ENCODE results near the gene LAMA2. TPM values are rescaled to one million over a fixed set of nuclear protein-coding genes. Genes with fewer than 3 reads are reported as not detected.

Gene LAMA2
- total RNA-seq, 1 donor from 2014 or later = 0.47 TPM

GRCh38 chr6:129353067-129353466 is 470.1 kb downstream of the LAMA2 start:
- DNase-seq (ENCODE audit: low read depth, low spot score) = no peak
- H3K36me3 Mint-ChIP-seq (ENCODE audit: low read depth) = no peaks in the 10 kb centered on the region
- no peak overlapping the region for H3K4me3 Mint-ChIP-seq
- no peaks in the 10 kb centered on the region for H3K27me3 Mint-ChIP-seq (ENCODE audit: low read depth)
- H3K9me3 Mint-ChIP-seq = no peaks in the 10 kb centered on the region
- no peak overlapping the region for H3K27ac Mint-ChIP-seq (ENCODE audit: unreplicated experiment)
- no peaks in the 10 kb centered on the region for H3K4me1 Mint-ChIP-seq
- no peak for TF ChIP-seq CTCF (conservative IDR thresholded peaks at IDR 0.05)

- H3K36me3 Mint-ChIP-seq (ENCODE audit: low read depth) = no peaks in the 10 kb centered on the region
- no peak overlapping the region for H3K4me3 Mint-ChIP-seq
- no peaks in the 10 kb centered on the region for H3K9me3 Mint-ChIP-seq
- no peak for TF ChIP-seq CTCF (conservative IDR thresholded peaks at IDR 0.05)
- no peaks in the 10 kb centered on the region for H3K27me3 Mint-ChIP-seq (ENCODE audit: low read depth)
- no peak overlapping the region for H3K27ac Mint-ChIP-seq (ENCODE audit: unreplicated experiment)
- H3K4me1 Mint-ChIP-seq = no peaks in the 10 kb centered on the region
- no peak for DNase-seq (ENCODE audit: low read depth, low spot score)
Observed at GRCh38 chr6:129356129-129356528, 473.2 kb downstream of the LAMA2 start.

DNA sequence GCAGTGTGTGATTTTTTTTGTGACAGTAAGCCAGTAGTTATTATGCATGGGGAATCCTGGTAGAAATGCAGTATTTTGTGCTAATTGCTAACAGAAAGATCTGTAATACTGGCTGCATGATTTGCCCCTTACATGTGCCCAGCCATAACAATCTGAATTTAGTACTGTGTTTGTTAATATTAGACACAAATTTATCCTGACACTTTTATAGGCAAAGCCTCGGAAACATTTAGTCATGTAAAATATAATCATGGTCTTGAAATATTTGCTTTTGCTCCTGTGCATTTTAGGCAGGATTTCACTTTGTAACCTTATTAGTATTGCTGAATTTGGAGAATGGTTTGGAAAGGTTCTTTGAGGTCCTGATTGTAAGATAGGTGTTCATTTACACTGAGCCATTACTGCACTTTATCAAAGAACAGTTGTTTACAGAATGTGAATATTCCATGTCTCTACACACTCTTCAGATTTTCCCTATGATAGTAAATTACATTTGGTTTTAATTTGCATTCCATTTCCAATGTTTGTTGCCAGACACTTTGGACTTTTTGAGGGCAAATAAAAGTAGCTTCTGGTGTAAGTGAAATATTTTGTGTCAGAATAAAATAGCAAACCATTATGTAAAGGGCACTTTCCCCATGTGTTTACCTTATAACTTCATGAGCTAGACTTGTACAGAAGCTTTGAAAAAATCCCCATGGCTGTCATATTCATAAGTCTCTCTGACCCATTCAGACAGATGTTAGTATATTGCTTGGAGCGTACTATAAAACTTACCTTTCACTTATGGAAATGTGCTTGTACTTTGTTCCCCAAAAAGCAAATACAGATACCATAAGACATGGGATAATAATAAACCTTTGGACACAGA is 477.1 kb downstream of the LAMA2 start:
- peaks cover 2% of the 10 kb centered on the region for H3K9me3 Mint-ChIP-seq
- H3K4me1 Mint-ChIP-seq = no peaks in the 10 kb centered on the region
- H3K4me3 Mint-ChIP-seq = no peak overlapping the region
- DNase-seq (ENCODE audit: low read depth, low spot score) = no peak
- TF ChIP-seq CTCF (conservative IDR thresholded peaks at IDR 0.05) = no peak
- no peaks in the 10 kb centered on the region for H3K36me3 Mint-ChIP-seq (ENCODE audit: low read depth)
- no peaks in the 10 kb centered on the region for H3K27me3 Mint-ChIP-seq (ENCODE audit: low read depth)
- no peak overlapping the region for H3K27ac Mint-ChIP-seq (ENCODE audit: unreplicated experiment)

DNA sequence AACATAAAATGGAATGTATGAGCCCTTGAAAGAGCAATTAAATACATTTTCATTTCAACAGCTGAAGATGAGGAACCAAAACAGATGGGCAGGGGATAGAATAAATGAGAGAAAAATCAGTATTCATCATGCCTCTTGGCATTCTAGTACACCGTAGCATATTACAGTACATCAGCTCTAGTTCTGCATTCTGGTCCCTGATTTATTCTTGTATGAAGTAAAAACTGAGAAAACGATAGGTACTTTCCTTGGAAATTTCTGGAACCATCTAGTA is 477.7 kb downstream of the LAMA2 start:
- TF ChIP-seq CTCF (conservative IDR thresholded peaks at IDR 0.05) = no peak
- DNase-seq (ENCODE audit: low read depth, low spot score) = no peak
- H3K27ac Mint-ChIP-seq (ENCODE audit: unreplicated experiment) = no peak overlapping the region
- H3K4me3 Mint-ChIP-seq = no peak overlapping the region
- H3K4me1 Mint-ChIP-seq = no peaks in the 10 kb centered on the region
- H3K9me3 Mint-ChIP-seq = peaks cover 2% of the 10 kb centered on the region
- H3K27me3 Mint-ChIP-seq (ENCODE audit: low read depth) = no peaks in the 10 kb centered on the region
- no peaks in the 10 kb centered on the region for H3K36me3 Mint-ChIP-seq (ENCODE audit: low read depth)

GRCh38 chr6:129364037-129364436 is 481.1 kb downstream of the LAMA2 start:
- Mint-ChIP-seq H3K9me3 (peaks cover 2% of the 10 kb centered on the region), H3K36me3 (ENCODE audit: low read depth) (no peaks in the 10 kb centered on the region), H3K27me3 (ENCODE audit: low read depth) (no peaks in the 10 kb centered on the region), H3K27ac (ENCODE audit: unreplicated experiment) (no peak overlapping the region), H3K4me3 (no peak overlapping the region), H3K4me1 (no peaks in the 10 kb centered on the region)
- TF ChIP-seq CTCF (conservative IDR thresholded peaks at IDR 0.05) = no peak
- no peak for DNase-seq (ENCODE audit: low read depth, low spot score)
